B cell (primary cell): ENCODE measurements around the gene LMTK3. TPM values are rescaled to one million over a fixed set of nuclear protein-coding genes. Genes with fewer than 3 reads are reported as not detected.

Experiments
- ATAC-seq: fragments of 200-7000 bp; cut with Tn5 transposase; one replicate; pipeline ENCODE4 v1.10.0; 2021; ENCODE audit warnings: low read depth, mild to moderate bottlenecking, moderate number of reproducible peaks, moderate library complexity
- CTCF ChIA-PET: fragments of 350-600 bp; sonication (Branson Sonifier 250); formaldehyde crosslinking; loops from one replicate; lab custom pipeline; 2021; ENCODE audit warnings: antibody characterized with exemption, inconsistent platforms; lab: Charles Lee
- POLR2A ChIA-PET: fragments of 350-600 bp; sonication (Branson Sonifier 250); formaldehyde crosslinking; loops from one replicate; lab custom pipeline; 2021; ENCODE audit warnings: antibody characterized with exemption; lab: Charles Lee
- DNase-seq: peaks from one replicate; pipeline ENCODE4 v3.0.0; 2013
- H2AFZ ChIP-seq: 2 replicates; pipeline ENCODE4 v1.6.1; 2012; ENCODE audit warnings: mild to moderate bottlenecking, low read depth, low read length; ENCODE audit not compliant: insufficient read depth, poor library complexity, severe bottlenecking
- H3K27ac ChIP-seq, 2 donors: 1 replicate in 1 of 2; 2 replicates in 1 of 2; pipeline ENCODE4 v1.5.1; 2012 to 2013; ENCODE audit warnings: low read length in 2 of 2, mild to moderate bottlenecking in 2 of 2, moderate library complexity in 1 of 2
- H3K27me3 ChIP-seq, 4 experiments: fragments of 200-600 bp in 1 of 4; sonication (generic) in 1 of 4; replicated peaks in 1 of 4; 1 replicate in 2 of 4; 2 replicates in 2 of 4; pipeline versions ENCODE4 v1.6.1 to v1.7.0; 2013 to 2016; ENCODE audit warnings: low read length in 3 of 4, mild to moderate bottlenecking in 2 of 4, mixed read lengths in 1 of 4, moderate library complexity in 1 of 4; ENCODE audit not compliant: insufficient read depth in 4 of 4, control insufficient read depth in 3 of 4; ENCODE audit errors: control extremely low read depth in 1 of 4
- H3K36me3 ChIP-seq, 2 experiments: replicated peaks in 1 of 2; 1 replicate in 1 of 2; 2 replicates in 1 of 2; pipeline versions ENCODE4 v1.6.1 to v1.7.1; 2013; ENCODE audit warnings: low read length in 1 of 2; ENCODE audit not compliant: insufficient read depth in 2 of 2, control insufficient read depth in 1 of 2; ENCODE audit errors: control extremely low read depth in 1 of 2, extremely low read depth in 1 of 2
- H3K4me1 ChIP-seq, 2 donors: fragments of 200-600 bp in 1 of 2; sonication (generic) in 1 of 2; 1 replicate in 1 of 2; 2 replicates in 1 of 2; pipeline versions ENCODE4 v1.5.1 to v1.6.1; 2013 to 2017; ENCODE audit warnings: low read length in 2 of 2; ENCODE audit not compliant: control insufficient read depth in 2 of 2, insufficient read depth in 2 of 2
- H3K4me2 ChIP-seq: replicated peaks from 2 replicates; pipeline ENCODE3; 2012; ENCODE audit warnings: mild to moderate bottlenecking, low read depth, low read length; ENCODE audit not compliant: poor library complexity, severe bottlenecking
- H3K4me3 ChIP-seq, 5 experiments: fragments of 200-600 bp in 1 of 5; sonication (generic) in 1 of 5; 1 replicate in 3 of 5; 2 replicates in 2 of 5; pipeline versions ENCODE4 v1.5.1 to v1.7.0; 2011 to 2016; ENCODE audit warnings: low read length in 4 of 5, mild to moderate bottlenecking in 4 of 5, low read depth in 2 of 5, control low read depth in 1 of 5, moderate library complexity in 1 of 5; ENCODE audit not compliant: insufficient read depth in 1 of 5; ENCODE audit errors: control extremely low read depth in 1 of 5, extremely low read depth in 1 of 5
- H3K79me2 ChIP-seq: fragments of 200-600 bp; sonication (generic); one replicate; pipeline ENCODE4 v1.6.0; 2016; ENCODE audit warnings: low read length; ENCODE audit not compliant: control insufficient read depth, insufficient read depth
- H3K9ac ChIP-seq: fragments of 200-600 bp; sonication (generic); 2 replicates; pipeline ENCODE4 v1.6.1; 2017; ENCODE audit warnings: mild to moderate bottlenecking, low read length, moderate library complexity
- H3K9me3 ChIP-seq, 3 donors: one replicate each; pipeline versions ENCODE4 v1.6.1 to v1.7.1; 2013; ENCODE audit warnings: low read length in 2 of 3; ENCODE audit not compliant: control insufficient read depth in 2 of 3, insufficient read depth in 1 of 3; ENCODE audit errors: control extremely low read depth in 1 of 3
- H4K20me1 ChIP-seq: 2 replicates; pipeline ENCODE4 v1.6.0; 2012; ENCODE audit warnings: mild to moderate bottlenecking, low read length; ENCODE audit not compliant: insufficient read depth, control insufficient read depth, poor library complexity, severe bottlenecking
- H3K27ac Mint-ChIP-seq: one replicate; pipeline ENCODE4 v1.8.0; 2021; ENCODE audit warnings: mixed read lengths
- H3K27me3 Mint-ChIP-seq: one replicate; pipeline ENCODE4 v1.8.0; 2021; ENCODE audit warnings: mixed read lengths
- H3K4me1 Mint-ChIP-seq: one replicate; pipeline ENCODE4 v1.8.0; 2021; ENCODE audit warnings: mixed read lengths
- H3K4me3 Mint-ChIP-seq: one replicate; pipeline ENCODE4 v1.8.0; 2021; ENCODE audit warnings: mixed read lengths
- H3K9me3 Mint-ChIP-seq: one replicate; pipeline ENCODE4 v1.8.0; 2022; ENCODE audit warnings: mixed read lengths; ENCODE audit not compliant: insufficient read depth
- EZH2 ChIP-seq: IDR thresholded peaks from 2 replicates; pipeline ENCODE4 v1.6.1; 2012; ENCODE audit warnings: borderline replicate concordance, low read depth, mild to moderate bottlenecking, moderate library complexity, low read length; ENCODE audit not compliant: insufficient read depth, poor library complexity, severe bottlenecking
- WGBS: methylation state at CpG from one replicate; pipeline ENCODE4 v1.1.5; 2013; ENCODE audit warnings: missing lambda C conversion rate; ENCODE audit not compliant: insufficient coverage; 5-methylcytosine and 5-hydroxymethylcytosine counted together
- intact Hi-C: fragments of 100-400 bp; cut with micrococcal nuclease; formaldehyde crosslinking; loops from one replicate; pipeline ENCODE4 v1.10.0; 2022
- polyA plus RNA-seq: library from polyadenylated mRNA; depleted of rRNA; stranded (reverse); fragments of >200 nt; gene quantifications from 2 replicates; pipeline ENCODE4 v1.2.3, GENCODE V29; 2012
- total RNA-seq, 2 donors: library from RNA; stranded (reverse); fragments of 120-200 nt in 1 of 2; gene quantifications; 1 replicate in 1 of 2; 2 replicates in 1 of 2; pipeline versions ENCODE4 v1.2.3 to v1.2.4, GENCODE V29; 2013 to 2022
- TF ChIP-seq, protein P1 (sequence below): fragments of 200-600 bp; IDR thresholded peaks from one replicate; pipeline ENCODE4 v1.8.0; 2022; ENCODE audit warnings: antibody characterized with exemption, mild to moderate bottlenecking

LMTK3 gene
- total and polyA plus RNA-seq, 2 donors (not counting 1 experiment from before 2014, with no cell fraction given) = 0.19 to 1.6 TPM

DNA sequence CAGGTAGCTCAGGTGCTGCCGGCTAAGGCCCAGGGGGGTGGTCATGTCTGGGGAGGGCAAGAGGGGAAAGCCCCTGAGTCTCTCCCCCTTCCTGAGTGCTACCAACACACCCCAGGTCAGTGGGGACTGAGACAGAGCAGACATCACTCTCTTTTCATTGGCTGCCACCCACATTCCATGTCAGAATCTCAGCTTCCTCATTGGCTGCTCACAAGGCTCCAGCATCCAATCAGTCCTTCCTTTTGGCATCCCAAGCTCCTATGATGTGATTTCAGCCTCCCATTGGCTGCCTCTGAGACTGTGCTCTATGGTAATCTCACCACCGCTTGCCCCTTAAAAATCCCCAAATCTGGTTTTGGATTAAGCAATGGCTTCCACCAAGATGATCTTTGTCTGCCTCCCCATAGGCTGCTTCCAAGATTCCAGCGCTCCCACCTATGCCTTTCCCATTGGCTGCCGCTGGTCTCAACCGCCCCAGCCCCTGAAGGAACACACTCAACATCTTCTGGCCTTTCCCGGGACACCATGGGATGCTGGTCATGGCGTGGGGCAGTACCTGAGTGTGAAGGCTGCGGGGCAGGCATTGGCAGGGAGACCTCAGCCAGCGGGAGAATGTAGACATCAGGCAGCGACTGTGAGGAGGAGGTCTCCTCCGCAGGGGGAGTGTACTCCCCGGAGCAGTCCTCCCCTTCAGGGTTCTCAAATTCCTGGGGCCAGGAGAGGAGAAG lies 2.0 kb downstream of the LMTK3 start:
- Histone ChIP-seq H3K4me3 (no peak overlapping the region), H3K9me3 (peaks cover 0 to 7% (median 0%) of the 10 kb centered on the region in 3 donors), H2AFZ (no peak overlapping the region), H3K4me2 (no peak overlapping the region), H3K36me3 (no peaks in the 10 kb centered on the region), H3K27ac (no peak overlapping the region), H3K4me1 (peaks cover 28 to 30% of the 10 kb centered on the region in 2 donors), H4K20me1 (no peaks in the 10 kb centered on the region), H3K27me3 (peaks cover 0 to 37% (median 14%) of the 10 kb centered on the region in 4 experiments), H3K79me2 (no peaks in the 10 kb centered on the region), H3K9ac (no peak overlapping the region)
- DNase-seq = peak; percentile 11
- Mint-ChIP-seq H3K9me3 (no peaks in the 10 kb centered on the region), H3K27me3 (peaks cover 15% of the 10 kb centered on the region), H3K4me1 (peaks cover 15% of the 10 kb centered on the region), H3K27ac (no peak overlapping the region), H3K4me3 (peak overlapping the region; percentile 26)
- ChIA-PET CTCF (interaction anchor here (0.9 to 4.2 kb wide), 4 partner anchors 20 to 99 kb away, joined by 4 to 40 read pairs (median 11); no protein-coding TSS in a partner anchor), POLR2A (interaction anchor here (0.6 kb wide), 2 partner anchors 109 to 371 kb away, joined by 3 to 5 read pairs; partner anchors contain the start of gene RPL18)
- intact Hi-C loops = loop anchor here (5.0 kb wide), 2 partner anchors 147 to 187 kb away; partner anchors contain the start of genes SYNGR4 and TMEM143
- WGBS = 85% methylated on average over 6 of the region's 12 CpGs
- no peak for ATAC-seq
- TF ChIP-seq, protein P1, sequence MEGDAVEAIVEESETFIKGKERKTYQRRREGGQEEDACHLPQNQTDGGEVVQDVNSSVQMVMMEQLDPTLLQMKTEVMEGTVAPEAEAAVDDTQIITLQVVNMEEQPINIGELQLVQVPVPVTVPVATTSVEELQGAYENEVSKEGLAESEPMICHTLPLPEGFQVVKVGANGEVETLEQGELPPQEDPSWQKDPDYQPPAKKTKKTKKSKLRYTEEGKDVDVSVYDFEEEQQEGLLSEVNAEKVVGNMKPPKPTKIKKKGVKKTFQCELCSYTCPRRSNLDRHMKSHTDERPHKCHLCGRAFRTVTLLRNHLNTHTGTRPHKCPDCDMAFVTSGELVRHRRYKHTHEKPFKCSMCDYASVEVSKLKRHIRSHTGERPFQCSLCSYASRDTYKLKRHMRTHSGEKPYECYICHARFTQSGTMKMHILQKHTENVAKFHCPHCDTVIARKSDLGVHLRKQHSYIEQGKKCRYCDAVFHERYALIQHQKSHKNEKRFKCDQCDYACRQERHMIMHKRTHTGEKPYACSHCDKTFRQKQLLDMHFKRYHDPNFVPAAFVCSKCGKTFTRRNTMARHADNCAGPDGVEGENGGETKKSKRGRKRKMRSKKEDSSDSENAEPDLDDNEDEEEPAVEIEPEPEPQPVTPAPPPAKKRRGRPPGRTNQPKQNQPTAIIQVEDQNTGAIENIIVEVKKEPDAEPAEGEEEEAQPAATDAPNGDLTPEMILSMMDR = no peak
- no peak for TF ChIP-seq EZH2
